BLaER1 (cell line): ENCODE data around the gene OR10J1.

ENCODE experiments used
- H3K27ac ChIP-seq: shearing (Covaris generic); formaldehyde crosslinking; 2 replicates; pipeline ENCODE4 v1.8.1; 2022
- H3K27me3 ChIP-seq: shearing (Covaris generic); formaldehyde crosslinking; 2 replicates; pipeline ENCODE4 v1.8.1; 2022
- H3K36me3 ChIP-seq: shearing (Covaris generic); formaldehyde crosslinking; 2 replicates; pipeline ENCODE4 v1.8.1; 2022
- H3K4me1 ChIP-seq: shearing (Covaris generic); formaldehyde crosslinking; 2 replicates; pipeline ENCODE4 v1.8.1; 2022
- H3K4me2 ChIP-seq: shearing (Covaris generic); formaldehyde crosslinking; 2 replicates; pipeline ENCODE4 v1.8.1; 2022
- H3K4me3 ChIP-seq: shearing (Covaris generic); formaldehyde crosslinking; 2 replicates; pipeline ENCODE4 v1.8.1; 2022
- H3K9ac ChIP-seq: shearing (Covaris generic); formaldehyde crosslinking; 2 replicates; pipeline ENCODE4 v1.8.1; 2022
- H3K9me3 ChIP-seq: shearing (Covaris generic); formaldehyde crosslinking; 2 replicates; pipeline ENCODE4 v1.8.1; 2022
- H4K20me1 ChIP-seq: shearing (Covaris generic); formaldehyde crosslinking; 2 replicates; pipeline ENCODE4 v1.8.1; 2022
- Cebpa-rat ChIP-seq: shearing (Covaris generic); IDR thresholded peaks from 2 replicates; pipeline ENCODE4 v1.8.1; 2022

OR10J1 gene

DNA sequence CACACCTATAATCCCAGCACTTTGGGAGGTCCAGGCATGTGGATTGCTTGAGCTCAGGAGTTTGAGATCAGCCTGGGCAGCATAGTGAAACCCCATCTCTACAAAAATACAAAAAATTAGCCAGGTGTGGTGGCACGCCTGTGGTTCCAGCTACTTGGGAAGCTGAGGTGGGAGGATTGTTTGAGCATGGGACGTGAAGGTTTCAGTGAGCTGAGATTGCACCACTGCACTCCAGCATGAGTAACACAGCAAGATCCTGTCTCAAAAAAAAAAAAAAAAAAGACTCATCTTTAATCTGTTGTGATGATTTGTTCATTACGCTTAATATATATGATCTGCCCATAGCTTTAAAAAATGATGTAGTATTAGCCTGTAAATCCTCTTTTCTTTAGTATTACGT lies 44.0 kb downstream of the OR10J1 start:
- no peak overlapping the region for H3K4me2 ChIP-seq
- H3K27me3 ChIP-seq: no peaks in the 10 kb centered on the region
- H3K36me3 ChIP-seq: no peaks in the 10 kb centered on the region
- H3K9ac ChIP-seq: no peak overlapping the region
- H3K4me3 ChIP-seq: no peak overlapping the region
- TF ChIP-seq Cebpa-rat: no peak
- H3K27ac ChIP-seq: no peak overlapping the region
- H3K4me1 ChIP-seq: no peaks in the 10 kb centered on the region
- H3K9me3 ChIP-seq: peaks cover 3% of the 10 kb centered on the region; the same call in 1 of the 2 replicates
- no peaks in the 10 kb centered on the region for H4K20me1 ChIP-seq
